GM12872 (cell line): ENCODE results near the gene TBC1D25.

ENCODE experiments used
- TF ChIP-seq, protein P1 (sequence below): IDR thresholded peaks from 3 replicates; pipeline ENCODE4 v1.5.1; 2011; ENCODE audit warnings: low read depth, mild to moderate bottlenecking, low read length, moderate library complexity; ENCODE audit not compliant: insufficient read depth

The TBC1D25 gene, protein sequence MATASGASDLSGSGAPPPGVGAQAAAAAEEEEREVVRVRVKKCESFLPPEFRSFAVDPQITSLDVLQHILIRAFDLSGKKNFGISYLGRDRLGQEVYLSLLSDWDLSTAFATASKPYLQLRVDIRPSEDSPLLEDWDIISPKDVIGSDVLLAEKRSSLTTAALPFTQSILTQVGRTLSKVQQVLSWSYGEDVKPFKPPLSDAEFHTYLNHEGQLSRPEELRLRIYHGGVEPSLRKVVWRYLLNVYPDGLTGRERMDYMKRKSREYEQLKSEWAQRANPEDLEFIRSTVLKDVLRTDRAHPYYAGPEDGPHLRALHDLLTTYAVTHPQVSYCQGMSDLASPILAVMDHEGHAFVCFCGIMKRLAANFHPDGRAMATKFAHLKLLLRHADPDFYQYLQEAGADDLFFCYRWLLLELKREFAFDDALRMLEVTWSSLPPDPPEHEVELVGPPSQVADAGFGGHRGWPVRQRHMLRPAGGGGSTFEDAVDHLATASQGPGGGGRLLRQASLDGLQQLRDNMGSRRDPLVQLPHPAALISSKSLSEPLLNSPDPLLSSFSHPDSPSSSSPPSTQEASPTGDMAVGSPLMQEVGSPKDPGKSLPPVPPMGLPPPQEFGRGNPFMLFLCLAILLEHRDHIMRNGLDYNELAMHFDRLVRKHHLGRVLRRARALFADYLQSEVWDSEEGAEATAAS

DNA sequence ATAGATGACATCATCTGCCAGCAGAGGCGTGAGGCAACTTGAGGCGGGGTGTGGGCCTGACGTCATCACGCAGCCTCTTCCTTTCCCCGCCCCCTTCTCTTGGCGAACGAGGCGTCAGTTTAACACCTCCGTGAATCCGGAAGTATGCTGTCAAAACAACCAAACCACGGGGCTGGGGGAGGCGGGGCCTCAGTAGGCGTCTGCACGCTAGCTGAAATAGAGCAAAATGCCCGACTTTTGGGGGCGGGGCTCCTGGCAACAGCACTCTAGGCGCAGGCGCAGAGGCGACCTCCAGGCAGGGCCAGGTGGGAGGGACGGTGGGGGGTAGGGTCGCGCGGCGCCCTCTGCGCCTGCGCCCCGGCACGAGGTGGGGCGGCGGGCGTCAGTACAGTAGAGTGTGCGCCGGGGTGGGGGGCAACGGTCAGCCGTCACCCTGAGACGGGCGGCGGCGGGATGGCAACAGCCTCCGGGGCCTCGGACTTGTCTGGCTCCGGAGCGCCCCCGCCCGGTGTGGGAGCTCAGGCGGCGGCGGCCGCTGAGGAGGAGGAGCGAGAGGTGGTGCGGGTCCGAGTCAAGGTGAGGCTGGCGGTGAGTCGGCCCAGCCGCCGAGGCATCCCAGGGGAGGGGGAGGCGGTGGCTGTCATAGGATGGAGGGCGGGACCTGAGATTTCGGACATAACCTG is at the start of gene TBC1D25:
Gene TBC1D25 (plus strand): TSS at position 370 of the 683 bp plus-strand sequence. CDS start 84 bp downstream, at position 454.
- TF ChIP-seq, protein P1, sequence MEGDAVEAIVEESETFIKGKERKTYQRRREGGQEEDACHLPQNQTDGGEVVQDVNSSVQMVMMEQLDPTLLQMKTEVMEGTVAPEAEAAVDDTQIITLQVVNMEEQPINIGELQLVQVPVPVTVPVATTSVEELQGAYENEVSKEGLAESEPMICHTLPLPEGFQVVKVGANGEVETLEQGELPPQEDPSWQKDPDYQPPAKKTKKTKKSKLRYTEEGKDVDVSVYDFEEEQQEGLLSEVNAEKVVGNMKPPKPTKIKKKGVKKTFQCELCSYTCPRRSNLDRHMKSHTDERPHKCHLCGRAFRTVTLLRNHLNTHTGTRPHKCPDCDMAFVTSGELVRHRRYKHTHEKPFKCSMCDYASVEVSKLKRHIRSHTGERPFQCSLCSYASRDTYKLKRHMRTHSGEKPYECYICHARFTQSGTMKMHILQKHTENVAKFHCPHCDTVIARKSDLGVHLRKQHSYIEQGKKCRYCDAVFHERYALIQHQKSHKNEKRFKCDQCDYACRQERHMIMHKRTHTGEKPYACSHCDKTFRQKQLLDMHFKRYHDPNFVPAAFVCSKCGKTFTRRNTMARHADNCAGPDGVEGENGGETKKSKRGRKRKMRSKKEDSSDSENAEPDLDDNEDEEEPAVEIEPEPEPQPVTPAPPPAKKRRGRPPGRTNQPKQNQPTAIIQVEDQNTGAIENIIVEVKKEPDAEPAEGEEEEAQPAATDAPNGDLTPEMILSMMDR: peak; percentile 43; the same call in 2 of the 3 replicates

DNA sequence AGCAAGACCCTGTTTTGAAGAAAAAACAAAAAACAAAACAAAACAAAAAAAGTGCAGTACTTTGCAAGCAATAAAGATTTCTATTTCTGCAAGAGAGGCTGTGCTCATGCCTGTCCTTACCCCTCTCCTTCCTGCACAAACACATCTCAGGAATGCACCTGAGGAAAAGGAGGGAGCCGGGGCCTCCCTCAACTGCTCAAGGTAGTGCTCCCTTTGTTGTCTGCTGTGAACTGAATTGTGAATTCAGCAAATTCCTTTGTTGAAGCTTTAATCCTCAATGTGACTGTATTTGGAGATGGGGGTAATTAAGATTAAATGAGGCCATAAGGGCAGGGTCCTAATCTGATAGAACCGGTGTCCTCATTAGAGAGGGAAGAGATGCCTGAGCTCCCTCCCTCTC is 49.6 kb upstream of the TBC1D25 start:
- TF ChIP-seq, protein P1: no peak

DNA sequence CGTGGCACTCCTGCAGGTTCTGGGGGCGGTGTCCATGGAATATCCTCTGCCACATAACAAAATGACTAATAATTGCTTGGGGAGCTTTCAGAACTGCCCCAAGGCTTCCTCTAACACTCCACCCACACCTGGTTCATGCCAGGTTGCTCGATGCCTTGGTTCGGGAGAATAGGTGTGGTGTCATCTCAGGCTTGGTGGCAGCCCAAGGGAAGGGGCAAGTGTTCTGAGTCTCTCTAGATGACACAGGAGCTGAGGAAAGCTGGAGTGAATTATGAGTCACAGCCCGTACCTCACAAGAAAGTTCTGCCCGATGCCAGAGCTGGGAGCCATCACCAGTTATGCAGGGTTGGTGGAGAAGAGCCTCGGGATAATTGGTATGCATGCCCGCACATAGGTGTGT is 48.9 kb upstream of the TBC1D25 start:
- TF ChIP-seq, protein P1: no peak

DNA sequence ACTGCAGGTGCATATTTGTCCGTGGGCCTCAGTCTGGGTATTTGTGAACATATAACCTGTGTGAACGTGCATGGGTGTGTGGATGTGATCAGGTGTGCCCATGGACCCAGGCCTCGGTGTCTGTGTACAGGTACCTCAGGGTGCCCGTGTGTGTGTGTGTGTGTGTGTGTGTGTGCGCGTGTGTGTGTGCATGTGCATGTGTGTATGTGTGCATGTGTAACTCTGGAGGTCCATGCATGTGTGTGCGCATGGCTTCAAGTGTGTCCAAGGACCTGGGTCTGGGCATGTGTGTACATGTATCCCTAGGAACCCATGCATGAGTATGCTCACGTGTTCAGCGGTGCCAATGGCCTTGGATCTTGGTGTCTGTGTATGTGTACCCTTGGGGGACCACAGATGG is 47.7 kb upstream of the TBC1D25 start:
- TF ChIP-seq, protein P1: no peak

DNA sequence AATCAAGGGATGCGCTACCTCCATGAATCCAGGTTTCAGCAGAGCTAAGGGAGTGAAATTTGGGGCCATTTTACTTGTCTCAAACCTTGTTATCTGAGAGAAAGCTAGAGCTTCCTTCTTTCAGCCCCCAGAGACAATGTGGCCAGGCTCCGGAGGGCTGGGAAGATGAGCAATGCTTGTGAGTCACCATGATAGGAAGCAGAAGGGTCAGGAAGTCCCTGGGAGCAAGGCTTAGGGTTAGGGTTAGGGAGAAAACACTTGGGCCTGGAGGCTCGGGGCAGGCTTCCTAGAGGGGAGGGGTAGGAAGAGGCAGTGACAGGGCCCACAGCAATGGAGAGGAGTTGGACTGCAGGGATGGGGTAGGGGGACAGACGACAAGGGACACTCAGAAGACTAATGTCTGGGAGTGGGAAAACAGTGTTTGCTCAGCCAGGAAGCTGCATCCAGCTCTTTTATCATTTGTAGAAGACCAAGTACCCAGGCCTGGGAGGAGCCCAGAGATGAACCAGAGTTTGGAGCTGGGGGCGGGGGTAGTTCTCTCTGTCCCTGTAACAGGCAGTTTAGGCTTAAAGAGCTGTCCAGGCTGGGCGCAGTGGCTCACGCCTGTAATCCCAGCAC is 47.1 kb upstream of the TBC1D25 start:
- TF ChIP-seq, protein P1: no peak

DNA sequence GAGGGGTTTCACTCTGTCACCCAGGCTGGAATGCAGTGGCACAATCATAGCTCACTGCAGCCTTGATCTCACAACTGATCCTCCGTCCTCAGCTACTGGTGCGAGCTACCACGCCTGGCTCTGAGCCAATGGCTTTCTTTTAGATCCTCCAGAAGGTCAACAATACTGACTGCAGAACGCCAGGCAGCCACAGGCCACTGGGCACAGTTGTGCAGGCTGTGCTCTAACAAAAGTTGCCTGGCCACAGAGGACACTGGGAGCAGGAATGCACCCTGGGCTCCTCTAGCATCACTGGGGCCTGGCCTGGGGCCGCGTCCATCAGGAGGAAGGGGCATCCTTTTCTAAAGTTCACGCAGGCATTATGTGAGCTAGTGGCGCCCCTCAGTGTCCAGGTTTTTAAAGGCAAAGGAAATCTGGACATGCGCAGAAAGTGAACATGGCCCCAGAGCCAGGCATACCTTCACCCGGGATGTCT is 45.6 kb upstream of the TBC1D25 start:
- TF ChIP-seq, protein P1: no peak; the same call in 2 of the 3 replicates
